H1 (cell line): Measurements from ENCODE around the gene ENAH. TPM values are rescaled to one million over a fixed set of nuclear protein-coding genes. Genes with fewer than 3 reads are reported as not detected.

ENCODE experiments used
- ATF2 ChIP-seq: IDR thresholded peaks from 2 replicates; pipeline ENCODE4 v1.6.1; 2012; ENCODE audit warnings: low read length, inconsistent platforms
- CHD7 ChIP-seq: fragments of 300-600 bp; sonication (generic); IDR thresholded peaks from 2 replicates; pipeline ENCODE4 v1.7.1; 2012; ENCODE audit warnings: low read length, moderate library complexity, mild to moderate bottlenecking, inconsistent platforms; ENCODE audit not compliant: insufficient replicate concordance
- CTCF ChIP-seq, 3 experiments: IDR thresholded peaks; 1 replicate in 2 of 3; 2 replicates in 1 of 3; pipeline versions ENCODE4 v1.5.1 to v1.6.1; 2011; ENCODE audit warnings: low read length in 3 of 3, mild to moderate bottlenecking in 3 of 3, inconsistent platforms in 2 of 3, low read depth in 1 of 3, moderate library complexity in 1 of 3; ENCODE audit not compliant: insufficient read depth in 1 of 3; ENCODE audit errors: control extremely low read depth in 1 of 3
- JUN ChIP-seq: IDR thresholded peaks from 2 replicates; pipeline ENCODE4 v1.6.1; 2011; ENCODE audit warnings: low read depth, mild to moderate bottlenecking, improper control_type of control experiment, low read length
- KDM4A ChIP-seq: IDR thresholded peaks from one replicate; pipeline ENCODE4 v1.7.1; 2012; ENCODE audit warnings: low read depth, mild to moderate bottlenecking, moderate library complexity, low read length, inconsistent platforms; ENCODE audit not compliant: severe bottlenecking
- polyA plus RNA-seq, 7 experiments: library from polyadenylated mRNA; depleted of rRNA in 3 of 7; stranded (reverse) in 5 of 7; unstranded in 2 of 7; fragments of >200 nt in 5 of 7; fragments of 200-250 nt in 2 of 7; gene quantifications; 1 replicate in 5 of 7; 2 replicates in 1 of 7; 4 replicates in 1 of 7; pipeline versions ENCODE4 v1.2.1 to v1.2.3, GENCODE V29; 2011 to 2013; ENCODE audit warnings: missing spikeins in 2 of 7, mixed read lengths in 2 of 7
- total RNA-seq: library from RNA; stranded (reverse); fragmentation: NEBNext Ultra II Directional; extraction: Animal tissue kit (Norgen Biotek cat#: 25700); gene quantifications from 2 replicates; pipeline ENCODE4 v1.2.1, GENCODE V29; 2021

Gene ENAH
- total and polyA plus RNA-seq, 2 of the 8 experiments (the other 6 are each of a cell fraction or from before 2014, with no cell fraction given) = 39.1 to 335 TPM

GRCh38 chr1:225446981-225447615, 205.8 kb downstream of the ENAH start (continued):
- TF ChIP-seq CHD7 (no peak), ATF2 (no peak), KDM4A (no peak), CTCF (IDR thresholded peaks at IDR 0.05; ENCODE audit: control extremely low read depth in 1 of 3, insufficient read depth in 1 of 3, low read depth in 1 of 3, low read length in 3 of 3) (no peak), JUN (no peak)
